ENCODE data around the gene SHISAL2A.

GRCh38 chr1:52595061-52595460 is 37.9 kb upstream of the SHISAL2A start:
- TF ChIP-seq CTCF (IDR thresholded peaks at IDR 0.05; ENCODE audit: insufficient read depth, low read depth, low read length) (no peak), EZH2 (IDR thresholded peaks at IDR 0.05; ENCODE audit: insufficient read depth, low read length) (no peak)

All from astrocyte (in vitro differentiated cells and primary cell).